ENCODE data around the gene MATN1.

MATN1 gene

DNA sequence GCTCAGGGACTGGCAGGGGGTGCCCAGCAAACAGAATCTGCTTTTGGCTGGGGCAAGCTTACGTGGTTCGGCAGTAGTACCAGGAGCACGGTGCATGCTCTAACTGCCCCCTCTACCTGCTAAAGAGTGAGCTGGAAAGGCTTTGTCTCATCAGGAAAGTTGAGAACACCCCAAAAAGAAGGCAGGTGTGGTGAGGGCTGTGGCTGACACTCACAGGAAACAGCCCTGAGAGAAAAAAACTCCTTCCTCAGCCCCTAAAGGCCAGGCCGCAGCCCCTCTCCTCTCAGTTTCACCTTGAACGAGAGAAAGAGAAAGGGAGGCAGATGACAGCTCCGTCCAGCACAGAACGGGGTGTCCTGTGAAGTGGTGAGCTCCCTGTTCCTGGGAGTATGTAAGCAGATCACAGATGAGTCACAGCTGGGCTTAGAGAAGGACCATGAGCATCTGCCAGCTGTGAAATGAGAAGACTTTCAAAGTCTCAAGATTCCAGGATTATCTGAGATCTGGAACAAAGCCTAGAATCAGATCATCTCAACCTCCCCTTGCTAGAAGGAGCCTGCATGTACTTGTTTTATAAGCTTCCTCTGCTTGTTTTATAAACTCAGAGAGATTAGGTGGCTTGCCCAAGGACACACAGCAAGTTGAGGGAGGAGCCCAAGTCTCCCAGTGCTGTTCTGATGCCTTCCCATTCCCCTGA lies 20.8 kb upstream of the MATN1 start:
- no peak for DNase-seq

DNA sequence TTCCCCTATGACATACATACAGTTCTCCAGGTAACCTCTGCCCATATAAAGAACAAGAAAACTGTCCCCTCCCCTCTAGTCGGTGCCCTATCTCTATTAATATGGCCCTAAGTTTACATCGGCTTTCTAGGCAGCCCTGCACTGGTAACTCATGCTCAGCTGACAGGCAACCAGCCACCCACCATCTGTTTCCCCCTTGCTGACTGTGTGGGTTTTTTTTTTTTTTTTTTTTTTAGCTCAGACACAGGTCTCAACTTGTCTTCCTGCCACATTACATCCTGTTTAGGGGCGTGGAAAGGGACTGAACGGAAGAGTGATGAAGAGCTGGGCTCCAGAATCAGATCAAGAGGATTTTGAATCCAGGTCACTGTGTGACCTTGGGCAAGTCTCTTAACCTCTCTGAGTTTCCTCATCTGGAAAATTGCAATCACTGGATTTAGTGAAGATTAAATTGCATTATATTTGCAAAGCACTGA lies 20.2 kb upstream of the MATN1 start:
- no peak for DNase-seq

DNA sequence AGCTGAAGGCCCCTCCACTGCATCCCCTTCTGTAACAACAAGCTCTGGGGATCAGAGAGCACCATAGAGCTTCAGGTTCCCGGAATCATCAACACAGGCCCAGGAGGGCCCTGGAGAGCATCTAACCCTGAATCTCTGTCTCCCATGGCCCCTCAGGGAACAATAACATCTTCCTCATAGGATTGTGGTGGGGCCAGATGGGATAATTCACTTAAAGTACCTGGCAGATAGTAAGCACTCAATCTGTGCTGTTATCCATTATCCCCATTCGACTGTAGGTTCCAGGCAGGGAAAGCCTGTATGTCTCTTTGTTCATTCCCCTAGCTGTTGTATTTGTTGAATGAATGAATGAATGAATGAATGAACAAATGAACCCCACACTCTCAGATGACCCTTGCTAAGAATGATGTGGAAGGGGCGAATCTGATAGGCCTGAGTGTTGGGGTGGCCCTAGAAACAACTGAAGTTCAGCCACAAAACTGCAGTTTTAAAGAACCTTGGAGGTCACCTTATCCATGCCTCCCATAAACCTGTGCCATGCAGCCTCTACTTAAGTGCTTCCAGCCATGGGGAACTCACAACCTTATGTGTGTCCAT lies 19.7 kb upstream of the MATN1 start:
- DNase-seq = no peak

DNA sequence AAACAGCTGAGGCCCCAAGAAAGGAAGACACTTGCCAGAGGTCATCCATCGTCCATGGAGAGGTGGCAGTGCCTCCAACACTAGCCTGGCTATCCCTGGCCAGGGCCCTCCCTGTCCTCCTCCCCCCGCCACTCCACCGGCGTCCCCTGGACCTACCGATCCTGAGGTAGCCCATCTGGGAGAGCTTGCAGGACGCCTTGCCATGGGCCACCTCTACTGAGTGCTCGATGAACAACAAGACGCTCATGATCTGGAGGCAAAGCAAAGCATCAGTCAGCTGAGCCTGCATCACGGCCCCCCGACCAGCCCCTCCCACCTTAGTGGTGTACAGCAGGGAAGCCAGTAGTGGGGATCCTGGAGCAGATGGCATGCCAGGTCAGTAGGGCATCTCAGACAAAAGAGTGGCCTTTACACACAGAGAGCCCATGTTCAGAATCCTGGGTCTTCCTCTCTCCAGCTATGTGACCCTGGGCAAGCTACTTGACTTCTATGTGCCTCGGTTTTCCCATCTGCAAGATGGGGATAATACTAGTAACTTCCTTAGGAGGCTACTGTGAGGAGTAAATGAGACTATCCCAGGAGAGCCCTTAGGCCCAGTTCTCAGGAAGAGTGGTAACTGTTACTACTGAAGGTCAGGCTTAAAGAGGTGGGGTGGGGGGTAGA lies 19.0 kb upstream of the MATN1 start:
- DNase-seq = no peak

DNA sequence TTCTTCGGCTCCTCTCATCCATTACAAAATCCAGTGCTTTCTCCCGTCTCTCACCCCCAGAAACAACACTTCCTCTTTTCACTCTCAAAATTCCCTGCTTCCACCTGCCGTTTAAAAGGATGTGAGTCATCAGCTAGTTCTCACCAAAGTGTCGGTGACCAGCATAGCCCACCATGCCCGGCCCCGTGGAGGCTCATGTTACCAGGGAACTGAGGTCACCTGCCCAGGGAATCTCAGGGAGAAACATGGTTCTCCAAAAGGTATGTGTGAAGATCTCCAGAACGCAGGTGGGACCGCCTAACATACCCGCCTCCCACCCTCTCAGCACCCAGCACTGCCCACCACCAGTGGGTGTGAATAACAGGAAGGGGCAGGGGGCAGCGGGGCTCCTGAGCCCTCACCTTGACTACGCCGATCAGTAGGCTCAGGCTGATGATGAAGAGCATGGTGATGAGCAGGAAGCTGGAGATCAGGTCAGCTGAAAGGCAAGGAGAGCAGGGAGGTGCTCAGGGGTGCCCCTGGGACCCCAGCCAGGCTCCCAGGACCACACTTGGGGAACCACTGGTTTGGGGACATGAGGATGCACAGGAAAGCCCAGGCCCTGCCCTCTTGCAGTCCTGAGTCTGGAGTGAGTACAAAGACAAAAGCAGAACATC lies 18.0 kb upstream of the MATN1 start:
- no peak for DNase-seq

DNA sequence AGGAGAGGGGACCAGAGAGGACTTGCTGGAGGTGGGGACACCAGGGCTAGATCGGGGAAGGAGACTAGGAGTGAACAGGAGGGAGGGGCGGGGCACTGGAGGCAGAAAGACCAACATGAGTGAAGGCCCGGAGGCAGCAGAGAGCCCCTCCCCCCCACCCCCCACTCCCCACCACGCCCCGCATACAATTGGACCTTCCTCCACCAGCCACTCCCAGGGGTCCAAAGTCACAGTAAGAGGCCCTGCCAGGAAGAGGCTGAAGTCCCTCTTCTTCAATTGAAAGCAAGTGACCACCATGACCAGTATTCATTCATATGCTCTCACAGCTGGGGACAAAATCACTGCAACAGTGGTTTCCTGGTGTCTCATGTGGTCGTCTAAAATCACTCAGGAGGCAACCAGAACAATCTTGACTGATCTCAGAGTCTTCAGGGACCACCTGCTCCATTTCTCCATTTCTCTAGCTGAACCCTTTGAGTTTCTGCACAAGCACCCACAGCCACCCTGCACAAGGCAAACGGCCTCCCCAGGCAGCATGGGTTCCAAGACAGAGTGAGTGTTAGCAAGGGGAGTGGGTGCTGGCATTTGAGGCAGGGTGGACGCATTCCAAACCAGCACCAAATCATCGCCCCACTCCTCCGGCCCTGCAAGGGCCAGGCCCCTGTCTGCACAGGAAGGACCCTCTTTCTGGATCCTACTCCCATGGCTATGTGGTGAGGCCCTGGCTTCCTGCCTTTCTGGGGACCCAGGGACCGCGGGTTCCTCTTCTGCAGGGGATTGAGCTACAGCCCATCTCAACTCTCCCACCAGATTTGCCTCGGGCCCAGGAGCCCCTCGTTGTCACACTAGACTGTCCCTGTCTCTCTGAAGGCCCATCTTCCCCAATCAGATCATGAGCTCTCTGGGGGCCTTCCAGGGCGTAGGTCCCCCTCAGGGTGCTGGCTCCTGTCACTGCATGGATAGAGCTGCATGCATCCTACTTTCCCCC lies 17.2 kb upstream of the MATN1 start:
- no peak for DNase-seq

DNA sequence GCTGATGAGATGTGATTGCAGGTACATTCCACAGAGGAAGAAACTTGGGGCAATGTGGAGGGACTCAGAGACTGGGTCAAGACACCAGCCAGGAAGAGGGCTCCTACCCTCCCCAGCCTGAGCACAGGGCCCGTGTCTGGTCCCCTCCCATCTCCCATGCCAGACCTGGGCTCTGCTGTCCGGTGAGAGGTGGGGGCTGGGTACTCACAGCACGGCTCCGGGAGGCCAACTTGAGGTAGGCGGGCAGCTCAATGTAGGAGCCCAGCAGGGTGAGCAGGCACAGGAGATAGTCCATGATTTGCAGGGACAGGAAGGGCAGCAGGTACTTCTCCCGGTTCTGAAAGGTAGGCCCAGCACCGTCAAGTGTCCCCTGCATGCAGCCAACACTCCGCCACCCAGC lies 16.2 kb upstream of the MATN1 start:
- DNase-seq = no peak

DNA sequence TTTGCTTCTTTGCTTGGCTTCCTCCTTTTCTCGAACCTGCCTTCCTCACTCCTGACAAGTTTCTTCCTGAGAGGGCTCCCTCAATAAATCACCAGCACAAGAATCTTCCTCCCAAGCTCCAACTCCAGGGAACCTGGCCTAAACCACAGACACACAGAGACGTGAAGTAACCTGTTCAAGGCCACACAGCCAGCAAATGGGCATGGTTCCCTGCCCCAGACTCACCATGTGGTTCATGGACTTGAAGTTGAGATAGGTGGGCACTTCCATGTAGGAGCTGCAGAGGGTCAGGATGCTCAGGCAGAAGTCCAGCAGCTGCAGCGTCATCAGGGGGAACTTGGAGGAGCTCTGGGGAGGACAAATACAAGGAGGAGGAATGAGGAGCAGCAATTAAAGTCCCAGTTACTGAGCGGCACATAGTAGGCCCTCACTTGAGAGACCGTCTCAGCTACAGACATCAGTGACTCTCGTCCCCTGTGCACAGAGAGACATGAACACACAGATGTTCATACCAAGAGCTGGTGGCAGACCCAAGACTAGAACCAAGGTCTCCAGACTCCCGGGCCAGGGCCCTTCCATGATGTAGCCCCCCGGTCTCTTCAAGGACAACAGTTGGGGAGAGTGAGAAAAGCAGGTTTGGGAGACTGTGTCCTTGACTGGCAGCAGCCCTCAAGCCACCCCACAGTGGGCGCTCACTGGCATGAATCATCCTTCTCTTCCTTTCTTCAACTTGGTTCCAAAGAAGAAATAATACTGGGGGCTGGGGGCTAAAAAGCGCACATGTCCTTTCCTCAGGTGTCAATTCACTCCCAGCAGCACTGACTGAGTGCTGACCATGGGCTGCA lies 15.6 kb upstream of the MATN1 start:
- DNase-seq = no peak

DNA sequence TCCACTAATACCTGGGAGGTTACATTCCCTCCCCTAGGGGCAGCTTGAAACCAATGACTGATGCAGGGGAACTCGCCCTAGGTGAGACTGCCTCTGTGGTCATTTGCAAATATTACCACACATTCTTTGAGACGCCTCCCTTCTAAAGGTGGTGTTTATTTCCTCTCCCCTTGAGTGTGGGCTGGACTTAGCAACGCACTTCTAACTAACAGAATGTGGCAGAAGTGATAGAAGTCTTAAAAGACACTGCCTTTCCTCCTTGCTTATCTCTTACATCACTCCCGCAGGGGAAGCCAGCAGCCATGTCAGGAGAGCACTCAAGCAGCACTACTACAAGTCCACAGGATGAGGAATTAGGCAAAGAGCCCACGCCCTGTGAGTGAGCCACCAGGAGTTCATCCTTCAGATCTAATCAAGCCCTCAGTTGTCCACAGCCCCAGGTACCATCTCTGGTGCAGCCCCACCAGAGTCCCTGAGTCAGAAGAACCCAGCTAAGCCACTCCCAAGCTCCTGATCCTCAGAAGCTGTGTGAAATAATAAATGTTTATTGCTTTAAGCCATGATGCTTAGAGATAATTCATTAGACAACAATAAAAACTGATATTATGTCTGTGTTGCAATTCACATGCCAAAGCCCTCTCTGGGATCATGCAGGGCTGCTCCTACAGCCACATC lies 14.8 kb upstream of the MATN1 start:
- DNase-seq = no peak

DNA sequence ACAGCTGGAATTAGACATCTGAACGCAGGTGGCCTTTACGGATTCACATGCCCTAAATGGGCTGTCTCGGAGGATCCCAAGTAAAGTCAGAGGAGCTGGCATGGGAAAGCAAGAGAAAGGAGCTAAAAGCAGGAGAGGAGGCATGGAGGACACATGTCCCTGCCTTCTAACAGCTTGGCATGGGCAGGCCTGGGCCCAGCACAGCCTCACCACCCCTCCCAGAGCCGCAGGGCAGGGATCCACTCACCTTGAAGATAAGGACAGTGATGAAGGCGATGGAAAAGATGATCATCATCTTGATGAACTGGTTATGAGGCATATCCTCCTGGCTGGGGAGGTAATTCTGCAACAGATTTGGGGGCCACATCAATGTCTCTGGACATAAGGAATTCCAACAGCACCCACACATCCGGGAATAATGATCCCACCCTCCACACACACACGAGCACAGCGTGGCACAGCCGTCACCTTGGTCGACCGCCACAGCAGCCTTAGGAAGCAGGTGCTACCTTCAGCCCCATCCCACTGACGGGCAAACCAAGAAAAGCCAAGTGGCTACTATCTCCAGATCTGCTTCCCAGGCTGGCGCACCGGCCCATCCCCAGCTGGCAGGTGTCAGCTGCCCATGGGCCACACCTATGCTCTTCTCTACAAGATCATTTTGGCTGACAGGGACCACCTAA lies 14.1 kb upstream of the MATN1 start:
- DNase-seq = no peak

DNA sequence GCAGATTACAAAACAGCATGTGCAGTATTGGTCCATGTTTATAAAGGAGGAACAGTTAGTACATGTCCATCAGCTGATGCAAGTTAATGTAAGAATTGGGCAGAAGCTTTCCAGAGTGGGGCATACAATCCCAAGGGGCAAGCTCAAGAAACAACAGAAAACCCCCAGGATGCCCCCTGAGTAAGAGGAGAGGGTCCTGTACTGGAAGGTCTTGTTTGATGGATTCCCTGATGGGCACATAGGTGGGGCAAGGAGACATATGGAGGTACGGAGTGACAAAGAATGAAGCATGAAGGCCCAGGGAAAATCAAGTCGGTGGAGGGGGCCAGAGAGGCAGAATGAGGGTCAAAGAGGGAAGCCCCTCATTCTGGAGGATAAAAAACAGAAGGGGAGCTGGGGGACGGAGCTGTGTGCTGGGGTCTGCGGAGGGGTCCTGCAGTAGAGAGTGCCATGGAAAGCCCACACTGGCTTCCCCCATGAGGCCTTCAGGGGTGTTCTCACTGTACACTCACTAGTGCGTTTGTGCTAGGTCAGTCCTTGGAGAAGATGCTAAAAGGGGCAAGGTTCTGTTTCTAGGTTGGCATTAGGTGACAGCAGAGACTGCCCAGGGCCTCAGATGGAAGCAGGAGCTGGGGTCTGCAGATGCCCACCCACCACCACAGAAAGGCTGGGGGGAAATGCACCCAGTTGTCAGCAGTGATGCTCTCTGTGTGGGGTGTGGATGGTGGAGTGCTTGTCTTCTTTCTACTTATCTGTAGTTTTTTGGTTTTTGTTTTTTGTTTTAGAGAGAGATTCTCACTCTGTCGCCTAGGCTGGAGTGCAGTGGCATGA lies 12.5 kb upstream of the MATN1 start:
- no peak for DNase-seq

DNA sequence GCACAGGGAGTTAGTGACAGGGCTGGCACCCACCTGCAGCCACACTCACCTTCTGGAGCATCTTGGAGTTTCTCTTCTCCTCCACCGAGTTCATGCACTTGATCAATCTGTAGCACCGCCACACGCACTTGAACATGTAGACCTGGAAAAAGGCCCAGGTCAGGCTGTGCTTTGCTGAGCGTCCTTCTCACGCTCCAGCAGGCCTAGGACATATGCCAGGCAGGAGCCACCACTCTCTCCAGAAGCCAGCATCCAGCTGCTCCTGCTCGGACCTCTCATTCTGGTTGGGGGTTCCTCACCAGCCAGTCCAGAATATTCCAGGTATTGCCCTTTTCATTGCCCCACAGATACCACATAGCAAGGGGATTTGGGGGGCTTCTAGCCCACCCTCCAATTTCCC lies 11.7 kb upstream of the MATN1 start:
- DNase-seq = no peak

DNA sequence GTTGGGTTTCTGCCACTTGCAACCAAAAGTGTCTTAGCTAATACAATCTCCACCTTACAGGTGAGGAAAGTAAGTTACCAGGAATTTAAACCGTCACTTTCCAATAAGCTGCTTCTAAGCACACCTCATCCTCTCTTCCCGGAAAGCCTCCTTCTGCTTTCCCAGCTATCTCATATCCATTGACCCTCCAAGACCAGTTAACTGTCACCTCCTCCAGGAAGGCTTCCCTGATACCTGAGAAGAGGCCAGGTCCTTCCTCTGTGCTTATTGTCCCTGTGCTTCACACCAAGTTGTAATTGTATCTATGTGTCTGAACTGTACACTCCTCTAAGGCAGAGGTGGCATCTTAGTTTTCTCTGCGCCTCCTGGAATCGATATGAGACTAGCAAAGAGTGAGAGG lies 11.2 kb upstream of the MATN1 start:
- DNase-seq = no peak

DNA sequence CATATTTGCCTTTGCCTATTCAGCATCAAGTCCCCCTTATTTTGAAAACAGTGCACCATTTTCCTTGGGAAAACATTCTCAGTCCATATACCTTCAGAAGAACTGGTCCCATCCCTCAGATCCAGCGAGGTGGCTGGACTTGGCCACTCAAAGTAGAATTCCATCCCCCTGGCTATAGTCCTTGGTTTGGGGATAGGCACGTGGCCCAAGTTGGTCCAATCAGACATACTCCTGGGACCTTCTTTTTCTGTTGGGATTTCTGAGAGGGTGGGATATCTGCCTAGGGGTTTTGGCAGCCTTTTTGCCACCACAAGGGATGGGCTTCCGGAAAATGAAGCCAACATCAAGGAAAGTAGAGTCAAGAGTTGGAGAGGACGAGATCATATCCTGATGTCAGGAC lies 10.7 kb upstream of the MATN1 start:
- no peak for DNase-seq

DNA sequence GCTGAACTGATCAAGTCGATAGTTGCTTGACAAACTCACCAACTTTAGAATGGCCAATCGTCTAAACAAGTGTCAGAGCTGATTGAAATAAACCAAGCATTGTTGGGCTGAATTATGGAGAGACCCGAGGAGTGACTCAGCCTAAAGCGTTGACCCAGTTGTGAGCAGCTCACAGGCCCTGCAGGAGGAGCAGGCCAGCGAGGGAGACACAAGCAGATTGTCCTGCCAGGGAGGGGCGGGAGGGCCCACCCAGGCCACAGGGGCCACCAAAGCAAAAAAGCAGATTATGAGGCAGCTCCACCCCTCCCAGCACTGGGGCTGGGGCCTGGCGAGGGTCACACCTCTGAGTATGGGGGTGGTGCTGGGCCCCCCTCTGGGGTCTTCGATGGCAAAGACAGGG lies 10.1 kb upstream of the MATN1 start:
- DNase-seq = no peak

DNA sequence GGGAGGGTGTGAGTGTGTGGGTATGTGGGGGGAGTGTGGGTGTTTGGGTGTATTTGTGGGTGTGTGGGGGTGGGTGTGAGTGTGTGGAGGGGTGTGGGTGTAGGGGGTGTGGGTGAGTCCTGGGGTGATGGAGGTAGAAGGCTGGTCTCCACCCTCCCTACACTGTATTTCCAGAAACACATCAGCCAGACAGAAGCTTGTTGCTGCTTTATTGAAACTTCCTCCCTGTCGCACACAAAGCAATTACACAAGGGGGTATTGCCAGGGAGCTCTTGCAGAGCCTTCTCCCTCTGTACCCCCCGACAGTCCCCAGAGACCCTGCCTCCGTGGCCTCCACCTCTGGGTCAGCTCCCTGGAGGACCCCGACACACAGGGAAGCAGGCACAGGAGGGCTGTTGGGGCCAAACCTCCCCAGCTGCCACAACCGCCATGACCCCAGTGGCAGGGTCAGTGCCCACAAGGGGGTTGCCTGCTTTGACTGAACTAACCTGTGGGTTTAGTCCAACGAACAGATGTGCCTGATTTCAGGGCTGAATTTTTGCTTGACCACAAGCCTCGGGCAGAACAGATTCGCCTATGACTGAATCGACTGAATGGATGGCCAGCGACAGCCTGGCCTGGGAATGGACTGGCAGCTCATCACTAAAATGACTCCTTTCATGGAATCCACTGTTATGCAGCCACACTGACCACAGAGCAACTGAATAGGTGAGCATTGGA lies 9.1 kb upstream of the MATN1 start:
- DNase-seq = no peak

DNA sequence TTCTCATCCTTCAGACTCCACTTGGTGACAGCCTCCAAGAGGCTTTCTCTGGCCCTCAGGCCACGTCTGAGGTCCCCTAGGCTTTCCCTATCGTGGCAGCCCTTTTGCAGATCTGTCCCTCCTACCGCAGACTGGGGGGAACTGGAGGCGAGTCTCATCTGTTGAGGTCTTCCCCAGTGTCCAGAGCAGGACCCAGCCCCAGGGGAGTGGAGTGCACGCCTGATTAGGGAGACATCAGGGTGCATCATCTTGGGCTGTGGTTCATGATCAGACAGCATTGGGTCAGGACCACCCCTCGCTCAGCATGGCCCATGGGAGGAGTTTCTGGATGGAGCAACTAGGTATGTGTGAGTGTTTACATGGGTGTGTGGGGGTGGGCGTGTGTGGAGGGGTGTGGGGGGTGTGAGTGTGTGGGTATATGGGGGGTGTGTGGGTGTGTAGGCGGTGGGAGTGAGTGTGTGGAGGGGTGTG lies 8.5 kb upstream of the MATN1 start:
- no peak for DNase-seq

DNA sequence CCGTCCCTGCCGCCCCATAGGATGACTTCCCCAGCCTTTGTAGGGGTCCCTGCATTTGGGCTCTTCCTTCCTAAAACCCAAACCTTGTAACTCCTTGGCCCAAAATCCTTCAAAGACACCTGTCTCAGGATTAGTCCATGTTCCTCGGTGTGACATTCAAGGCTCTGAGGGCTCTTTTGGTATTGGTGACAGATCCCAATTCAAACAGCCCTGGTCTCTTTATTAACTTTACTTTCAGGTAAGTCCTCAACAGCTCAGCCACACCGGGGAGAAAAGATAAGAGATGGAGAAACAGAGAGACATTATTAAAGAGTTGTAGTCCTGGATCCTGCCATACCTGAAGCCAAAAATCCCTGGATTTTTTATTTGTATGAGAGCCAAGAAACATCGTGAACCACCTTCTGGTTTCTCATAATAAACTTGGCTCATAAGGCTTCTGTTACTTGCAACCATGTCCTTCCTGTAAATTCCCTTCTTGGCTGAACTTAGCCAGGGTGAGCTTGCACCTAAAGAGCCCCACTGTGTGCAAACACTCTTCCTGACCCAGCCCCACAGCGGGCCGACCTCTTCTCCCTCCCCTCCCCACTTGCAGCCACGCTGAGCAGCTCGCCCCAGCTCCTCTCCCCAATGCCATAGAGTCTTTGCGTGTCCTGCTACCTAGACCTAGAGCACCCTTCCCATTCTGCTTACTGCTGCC lies 7.9 kb upstream of the MATN1 start:
- DNase-seq = no peak

Data from right forelimb (tissue), 1 donor.